ENCODE data around the gene HSPA6.

The HSPA6 gene

DNA sequence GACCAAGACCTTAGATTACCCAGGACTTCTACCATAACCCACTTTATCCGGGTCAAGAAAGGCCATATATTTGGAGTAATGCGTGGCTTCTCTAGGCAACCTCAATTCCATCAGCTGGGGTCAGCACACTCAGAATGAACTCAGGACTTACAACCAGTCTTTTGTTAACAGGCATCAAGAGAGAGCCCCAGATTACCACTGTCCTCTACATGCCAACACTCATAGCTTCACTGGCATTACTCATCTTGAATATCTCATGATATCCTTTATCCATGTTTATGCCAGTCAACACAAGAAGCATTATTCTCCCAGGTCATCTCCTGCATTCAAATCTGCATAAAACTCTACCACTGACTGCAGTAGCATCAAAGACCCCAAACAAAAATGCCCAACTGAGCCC, 25.7 kb upstream of the HSPA6 start:
- no peak overlapping the region for H3K27ac ChIP-seq (ENCODE audit: extremely low read depth, low read depth, low read length)
- ChIA-PET POLR2A (no interaction called here), CTCF (no interaction called here)
- H3K9me3 ChIP-seq (ENCODE audit: control insufficient read depth, insufficient read depth, low read depth, low read length), result no peaks in the 10 kb centered on the region
- TF ChIP-seq TRIM28 (IDR thresholded peaks at IDR 0.05; ENCODE audit: borderline replicate concordance, low read length), result no peak
- no peak for TF ChIP-seq ZNF302 (tag by site-specific recombination; IDR thresholded peaks at IDR 0.05; ENCODE audit: low read depth)
- no peak for TF ChIP-seq HOXA7 (CRISPR knock-in tag; IDR thresholded peaks at IDR 0.05; ENCODE audit: borderline replicate concordance)
- TF ChIP-seq ZNF366 (tag by site-specific recombination; conservative IDR thresholded peaks at IDR 0.05), result no peak
- TF ChIP-seq ZNF561 (tag by site-specific recombination; IDR thresholded peaks at IDR 0.05; ENCODE audit: borderline replicate concordance), result no peak
- no peak for TF ChIP-seq SETDB1 (IDR thresholded peaks at IDR 0.05; ENCODE audit: insufficient read length, low read length)
- TF ChIP-seq KLF8 (tag by site-specific recombination; IDR thresholded peaks at IDR 0.05), result no peak
- TF ChIP-seq ZNF311 (tag by site-specific recombination; IDR thresholded peaks at IDR 0.05; ENCODE audit: borderline replicate concordance), result no peak
- TF ChIP-seq ZNF596 (tag by site-specific recombination; IDR thresholded peaks at IDR 0.05), result no peak
- no peak for TF ChIP-seq ZNF549 (tag by site-specific recombination; IDR thresholded peaks at IDR 0.05)
- TF ChIP-seq, protein P1, sequence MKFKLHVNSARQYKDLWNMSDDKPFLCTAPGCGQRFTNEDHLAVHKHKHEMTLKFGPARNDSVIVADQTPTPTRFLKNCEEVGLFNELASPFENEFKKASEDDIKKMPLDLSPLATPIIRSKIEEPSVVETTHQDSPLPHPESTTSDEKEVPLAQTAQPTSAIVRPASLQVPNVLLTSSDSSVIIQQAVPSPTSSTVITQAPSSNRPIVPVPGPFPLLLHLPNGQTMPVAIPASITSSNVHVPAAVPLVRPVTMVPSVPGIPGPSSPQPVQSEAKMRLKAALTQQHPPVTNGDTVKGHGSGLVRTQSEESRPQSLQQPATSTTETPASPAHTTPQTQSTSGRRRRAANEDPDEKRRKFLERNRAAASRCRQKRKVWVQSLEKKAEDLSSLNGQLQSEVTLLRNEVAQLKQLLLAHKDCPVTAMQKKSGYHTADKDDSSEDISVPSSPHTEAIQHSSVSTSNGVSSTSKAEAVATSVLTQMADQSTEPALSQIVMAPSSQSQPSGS (tag by site-specific recombination; IDR thresholded peaks at IDR 0.05; ENCODE audit: low read depth), result no peak
- TF ChIP-seq, protein P2, sequence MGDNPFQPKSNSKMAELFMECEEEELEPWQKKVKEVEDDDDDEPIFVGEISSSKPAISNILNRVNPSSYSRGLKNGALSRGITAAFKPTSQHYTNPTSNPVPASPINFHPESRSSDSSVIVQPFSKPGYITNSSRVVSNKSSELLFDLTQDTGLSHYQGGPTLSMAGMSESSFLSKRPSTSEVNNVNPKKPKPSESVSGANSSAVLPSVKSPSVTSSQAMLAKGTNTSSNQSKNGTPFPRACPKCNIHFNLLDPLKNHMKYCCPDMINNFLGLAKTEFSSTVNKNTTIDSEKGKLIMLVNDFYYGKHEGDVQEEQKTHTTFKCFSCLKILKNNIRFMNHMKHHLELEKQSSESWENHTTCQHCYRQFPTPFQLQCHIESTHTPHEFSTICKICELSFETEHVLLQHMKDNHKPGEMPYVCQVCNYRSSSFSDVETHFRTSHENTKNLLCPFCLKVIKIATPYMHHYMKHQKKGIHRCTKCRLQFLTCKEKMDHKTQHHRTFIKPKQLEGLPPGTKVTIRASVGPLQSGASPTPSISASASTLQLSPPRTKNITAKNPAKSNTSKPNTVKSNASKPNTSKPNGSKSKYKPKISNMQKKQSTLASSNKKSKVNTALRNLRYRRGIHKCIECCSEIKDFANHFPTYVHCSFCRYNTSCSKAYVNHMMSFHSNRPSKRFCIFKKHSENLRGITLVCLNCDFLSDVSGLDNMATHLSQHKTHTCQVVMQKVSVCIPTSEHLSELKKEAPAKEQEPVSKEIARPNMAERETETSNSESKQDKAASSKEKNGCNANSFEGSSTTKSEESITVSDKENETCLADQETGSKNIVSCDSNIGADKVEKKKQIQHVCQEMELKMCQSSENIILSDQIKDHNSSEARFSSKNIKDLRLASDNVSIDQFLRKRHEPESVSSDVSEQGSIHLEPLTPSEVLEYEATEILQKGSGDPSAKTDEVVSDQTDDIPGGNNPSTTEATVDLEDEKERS (tag by site-specific recombination; IDR thresholded peaks at IDR 0.05), result no peak
- TF ChIP-seq ZNF560 (tag by site-specific recombination; IDR thresholded peaks at IDR 0.05; ENCODE audit: borderline replicate concordance), result no peak
- no peak for TF ChIP-seq ZBTB21 (tag by site-specific recombination; IDR thresholded peaks at IDR 0.05)
- TF ChIP-seq, protein P3, sequence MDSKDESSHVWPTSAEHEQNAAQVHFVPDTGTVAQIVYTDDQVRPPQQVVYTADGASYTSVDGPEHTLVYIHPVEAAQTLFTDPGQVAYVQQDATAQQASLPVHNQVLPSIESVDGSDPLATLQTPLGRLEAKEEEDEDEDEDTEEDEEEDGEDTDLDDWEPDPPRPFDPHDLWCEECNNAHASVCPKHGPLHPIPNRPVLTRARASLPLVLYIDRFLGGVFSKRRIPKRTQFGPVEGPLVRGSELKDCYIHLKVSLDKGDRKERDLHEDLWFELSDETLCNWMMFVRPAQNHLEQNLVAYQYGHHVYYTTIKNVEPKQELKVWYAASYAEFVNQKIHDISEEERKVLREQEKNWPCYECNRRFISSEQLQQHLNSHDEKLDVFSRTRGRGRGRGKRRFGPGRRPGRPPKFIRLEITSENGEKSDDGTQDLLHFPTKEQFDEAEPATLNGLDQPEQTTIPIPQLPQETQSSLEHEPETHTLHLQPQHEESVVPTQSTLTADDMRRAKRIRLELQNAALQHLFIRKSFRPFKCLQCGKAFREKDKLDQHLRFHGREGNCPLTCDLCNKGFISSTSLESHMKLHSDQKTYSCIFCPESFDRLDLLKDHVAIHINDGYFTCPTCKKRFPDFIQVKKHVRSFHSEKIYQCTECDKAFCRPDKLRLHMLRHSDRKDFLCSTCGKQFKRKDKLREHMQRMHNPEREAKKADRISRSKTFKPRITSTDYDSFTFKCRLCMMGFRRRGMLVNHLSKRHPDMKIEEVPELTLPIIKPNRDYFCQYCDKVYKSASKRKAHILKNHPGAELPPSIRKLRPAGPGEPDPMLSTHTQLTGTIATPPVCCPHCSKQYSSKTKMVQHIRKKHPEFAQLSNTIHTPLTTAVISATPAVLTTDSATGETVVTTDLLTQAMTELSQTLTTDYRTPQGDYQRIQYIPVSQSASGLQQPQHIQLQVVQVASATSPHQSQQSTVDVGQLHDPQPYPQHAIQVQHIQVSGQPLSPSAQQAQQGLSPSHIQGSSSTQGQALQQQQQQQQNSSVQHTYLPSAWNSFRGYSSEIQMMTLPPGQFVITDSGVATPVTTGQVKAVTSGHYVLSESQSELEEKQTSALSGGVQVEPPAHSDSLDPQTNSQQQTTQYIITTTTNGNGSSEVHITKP (tag by site-specific recombination; IDR thresholded peaks at IDR 0.05), result no peak
- no peak for TF ChIP-seq KLF7 (tag by site-specific recombination; IDR thresholded peaks at IDR 0.05; ENCODE audit: borderline replicate concordance)
- no peak overlapping the region for H3K4me3 ChIP-seq (ENCODE audit: low read depth, low read length)
- no peaks in the 10 kb centered on the region for H3K36me3 ChIP-seq (ENCODE audit: control insufficient read depth in 2 of 2, insufficient read depth in 1 of 2, low read length in 2 of 2)
- peaks cover 13% of the 10 kb centered on the region for H3K4me1 ChIP-seq (ENCODE audit: control insufficient read depth, insufficient read depth, low read length)

DNA sequence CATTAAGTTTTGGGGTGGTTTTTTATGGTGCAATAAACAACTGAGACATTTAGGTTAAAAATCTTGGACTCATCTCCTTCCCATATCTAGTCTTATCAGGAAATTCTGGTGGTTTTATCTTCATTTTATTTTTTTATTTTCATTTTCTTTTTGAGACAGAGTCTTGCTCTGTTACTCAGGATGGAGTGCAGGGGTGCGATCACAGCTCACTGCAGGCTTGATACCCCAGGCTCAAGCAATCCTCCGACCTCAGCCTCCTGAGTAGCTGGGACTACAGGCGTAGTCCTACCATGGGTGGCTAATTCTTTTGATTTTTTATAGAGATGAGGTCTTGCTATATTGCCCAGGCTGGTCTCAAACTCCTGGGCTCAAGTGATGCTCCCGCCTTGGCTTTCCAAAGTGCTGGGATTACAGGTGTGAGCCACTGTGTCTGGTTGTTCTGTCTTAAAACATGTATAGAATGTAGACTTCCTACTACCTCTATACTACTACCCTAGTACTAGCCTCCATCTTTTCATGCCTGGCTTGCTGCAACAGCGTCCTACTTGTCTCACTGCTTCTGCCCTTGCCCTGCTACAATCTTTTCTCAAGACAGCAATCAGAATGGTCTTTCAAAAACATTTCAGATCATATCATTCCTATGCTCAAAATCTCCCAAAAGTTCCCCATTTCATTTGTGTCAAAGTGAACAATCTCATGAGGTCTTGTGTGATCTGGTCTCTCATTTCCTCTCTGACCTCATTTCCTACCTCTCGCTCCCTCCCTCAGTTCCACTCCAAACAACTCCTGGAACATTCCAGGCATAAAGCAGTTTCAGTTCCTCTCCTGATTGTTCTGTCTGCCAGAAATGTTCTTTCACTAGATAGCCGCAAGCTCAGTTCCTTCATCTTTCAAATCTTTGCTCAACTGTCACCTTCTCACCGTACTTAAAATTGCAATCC, 25.0 kb upstream of the HSPA6 start:
- no peaks in the 10 kb centered on the region for H3K36me3 ChIP-seq (ENCODE audit: control insufficient read depth in 2 of 2, insufficient read depth in 1 of 2, low read length in 2 of 2)
- TF ChIP-seq, protein P4, sequence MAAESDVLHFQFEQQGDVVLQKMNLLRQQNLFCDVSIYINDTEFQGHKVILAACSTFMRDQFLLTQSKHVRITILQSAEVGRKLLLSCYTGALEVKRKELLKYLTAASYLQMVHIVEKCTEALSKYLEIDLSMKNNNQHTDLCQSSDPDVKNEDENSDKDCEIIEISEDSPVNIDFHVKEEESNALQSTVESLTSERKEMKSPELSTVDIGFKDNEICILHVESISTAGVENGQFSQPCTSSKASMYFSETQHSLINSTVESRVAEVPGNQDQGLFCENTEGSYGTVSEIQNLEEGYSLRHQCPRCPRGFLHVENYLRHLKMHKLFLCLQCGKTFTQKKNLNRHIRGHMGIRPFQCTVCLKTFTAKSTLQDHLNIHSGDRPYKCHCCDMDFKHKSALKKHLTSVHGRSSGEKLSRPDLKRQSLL (tag by site-specific recombination; IDR thresholded peaks at IDR 0.05), result no peak
- TF ChIP-seq ZNF146 (tag by site-specific recombination; IDR thresholded peaks at IDR 0.05) (no peak), ZNF629 (tag by site-specific recombination; IDR thresholded peaks at IDR 0.05) (no peak)
- H3K27ac ChIP-seq (ENCODE audit: extremely low read depth, low read depth, low read length), result no peak overlapping the region
- ChIA-PET POLR2A (no interaction called here), CTCF (no interaction called here)
- H3K4me3 ChIP-seq (ENCODE audit: low read depth, low read length), result no peak overlapping the region
- H3K4me1 ChIP-seq (ENCODE audit: control insufficient read depth, insufficient read depth, low read length), result peaks cover 13% of the 10 kb centered on the region
- no peaks in the 10 kb centered on the region for H3K9me3 ChIP-seq (ENCODE audit: control insufficient read depth, insufficient read depth, low read depth, low read length)
